Type B pancreatic cell (in vitro differentiated cells): ENCODE results near the gene FABP3. TPM values are rescaled to one million over a fixed set of nuclear protein-coding genes. Genes with fewer than 3 reads are reported as not detected.

Experiments
- DNase-seq: peaks from one replicate; pipeline ENCODE4 v3.0.0; 2021; ENCODE audit warnings: mixed read lengths; ENCODE audit not compliant: unreplicated experiment; ENCODE audit errors: extremely low spot score
- H3K27ac Mint-ChIP-seq: 2 replicates; pipeline ENCODE4 v1.8.0; 2021; ENCODE audit warnings: mild to moderate bottlenecking, mixed read lengths
- H3K27me3 Mint-ChIP-seq: 2 replicates; pipeline ENCODE4 v1.8.0; 2021; ENCODE audit warnings: mixed read lengths
- H3K36me3 Mint-ChIP-seq: 2 replicates; pipeline ENCODE4 v1.8.0; 2021; ENCODE audit warnings: mixed read lengths
- H3K4me1 Mint-ChIP-seq: one replicate; pipeline ENCODE4 v1.8.0; 2021; ENCODE audit warnings: mixed read lengths; ENCODE audit not compliant: unreplicated experiment
- H3K4me3 Mint-ChIP-seq: 2 replicates; pipeline ENCODE4 v1.8.0; 2021; ENCODE audit warnings: mild to moderate bottlenecking, mixed read lengths
- H3K9me3 Mint-ChIP-seq: 2 replicates; pipeline ENCODE4 v1.8.0; 2021; ENCODE audit warnings: mixed read lengths
- total RNA-seq: library from RNA; stranded (reverse); gene quantifications from 2 replicates; pipeline ENCODE4 v1.2.1, GENCODE V29; 2021; ENCODE audit warnings: low replicate concordance
- TF ChIP-seq, protein P1 (sequence below): fragments of 200-600 bp; sonication (generic); conservative IDR thresholded peaks from 2 replicates; pipeline ENCODE4 v1.5.0; 2021; ENCODE audit warnings: antibody characterized with exemption, mild to moderate bottlenecking

Gene FABP3
- total RNA-seq, 1 donor from 2014 or later, result 16.4 TPM

DNA sequence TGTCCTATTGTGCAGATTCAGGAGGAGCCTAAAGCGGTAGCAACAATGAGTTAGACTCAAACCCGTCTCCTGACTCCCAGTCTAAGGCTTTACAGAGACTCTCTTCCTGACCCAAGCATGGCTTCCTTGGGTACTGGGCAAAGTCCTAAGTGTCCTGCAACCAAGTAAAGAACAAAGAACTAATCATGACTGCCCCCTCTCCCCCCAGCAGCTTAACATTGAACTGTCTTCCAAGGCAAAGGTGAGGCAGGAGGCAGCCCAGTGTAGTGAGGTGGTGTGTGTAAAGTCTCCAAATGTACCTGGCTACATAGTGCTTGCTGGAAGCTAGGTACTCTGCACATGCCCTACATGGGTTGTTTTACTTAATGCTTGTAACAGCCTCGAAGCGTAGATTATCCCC lies 2.3 kb downstream of the FABP3 start:
- Mint-ChIP-seq H3K27me3 (peaks cover 4% of the 10 kb centered on the region), H3K4me1 (peaks cover 24% of the 10 kb centered on the region), H3K36me3 (peaks cover 3% of the 10 kb centered on the region), H3K4me3 (no peak overlapping the region), H3K27ac (peak overlapping the region; percentile 62), H3K9me3 (no peaks in the 10 kb centered on the region)
- DNase-seq, result no peak
- TF ChIP-seq, protein P1, sequence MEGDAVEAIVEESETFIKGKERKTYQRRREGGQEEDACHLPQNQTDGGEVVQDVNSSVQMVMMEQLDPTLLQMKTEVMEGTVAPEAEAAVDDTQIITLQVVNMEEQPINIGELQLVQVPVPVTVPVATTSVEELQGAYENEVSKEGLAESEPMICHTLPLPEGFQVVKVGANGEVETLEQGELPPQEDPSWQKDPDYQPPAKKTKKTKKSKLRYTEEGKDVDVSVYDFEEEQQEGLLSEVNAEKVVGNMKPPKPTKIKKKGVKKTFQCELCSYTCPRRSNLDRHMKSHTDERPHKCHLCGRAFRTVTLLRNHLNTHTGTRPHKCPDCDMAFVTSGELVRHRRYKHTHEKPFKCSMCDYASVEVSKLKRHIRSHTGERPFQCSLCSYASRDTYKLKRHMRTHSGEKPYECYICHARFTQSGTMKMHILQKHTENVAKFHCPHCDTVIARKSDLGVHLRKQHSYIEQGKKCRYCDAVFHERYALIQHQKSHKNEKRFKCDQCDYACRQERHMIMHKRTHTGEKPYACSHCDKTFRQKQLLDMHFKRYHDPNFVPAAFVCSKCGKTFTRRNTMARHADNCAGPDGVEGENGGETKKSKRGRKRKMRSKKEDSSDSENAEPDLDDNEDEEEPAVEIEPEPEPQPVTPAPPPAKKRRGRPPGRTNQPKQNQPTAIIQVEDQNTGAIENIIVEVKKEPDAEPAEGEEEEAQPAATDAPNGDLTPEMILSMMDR, result no peak

DNA sequence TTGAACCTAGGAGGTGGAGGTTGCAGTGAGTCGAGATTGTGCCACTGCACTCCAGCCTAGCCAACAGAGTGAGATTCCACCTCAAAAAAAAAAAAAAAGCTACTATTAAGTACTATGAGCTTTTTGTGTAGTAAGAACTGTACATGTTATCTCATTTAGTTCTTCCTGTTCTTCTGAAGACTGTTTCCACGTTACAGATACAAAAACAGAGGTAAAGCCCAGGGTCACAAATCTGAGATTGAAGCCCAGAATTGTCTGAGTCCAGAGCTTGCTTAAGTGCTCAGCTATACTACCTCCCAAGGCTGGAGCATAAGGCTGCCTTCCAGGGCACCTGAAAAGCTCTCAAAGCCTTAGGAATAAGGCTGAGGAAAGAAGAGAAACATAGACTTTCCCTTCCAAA lies 2.9 kb downstream of the FABP3 start:
- no peaks in the 10 kb centered on the region for H3K9me3 Mint-ChIP-seq
- H3K27me3 Mint-ChIP-seq, result peaks cover 4% of the 10 kb centered on the region
- peaks cover 24% of the 10 kb centered on the region for H3K4me1 Mint-ChIP-seq
- peaks cover 6% of the 10 kb centered on the region for H3K36me3 Mint-ChIP-seq
- no peak for DNase-seq
- H3K27ac Mint-ChIP-seq, result no peak overlapping the region
- TF ChIP-seq, protein P1, result no peak
- H3K4me3 Mint-ChIP-seq, result no peak overlapping the region

DNA sequence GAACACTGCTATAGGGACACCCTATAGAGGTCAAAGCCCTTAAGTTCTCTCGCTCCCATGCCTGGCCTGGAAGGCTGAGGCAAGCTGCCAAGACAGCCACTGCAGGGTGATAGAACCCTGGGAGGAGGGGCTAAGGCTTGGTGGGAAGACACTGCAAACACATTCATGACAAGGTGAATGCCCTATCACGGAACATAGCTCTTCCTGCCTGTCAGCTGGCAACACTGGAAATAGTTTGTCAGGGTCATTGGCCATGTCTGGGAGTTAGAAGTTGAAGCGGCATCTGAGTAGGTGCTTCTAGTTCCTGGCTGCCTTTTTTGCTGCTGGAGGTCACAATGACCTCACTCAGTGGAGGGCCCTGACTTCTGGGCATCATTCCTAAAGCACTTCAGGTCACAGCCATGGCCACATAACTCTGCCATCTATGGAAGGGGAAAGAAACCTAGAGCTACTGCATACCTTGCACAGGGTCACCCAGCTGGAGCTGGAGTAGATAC lies 4.2 kb downstream of the FABP3 start:
- no peak overlapping the region for H3K4me3 Mint-ChIP-seq
- TF ChIP-seq, protein P1, result no peak
- no peaks in the 10 kb centered on the region for H3K9me3 Mint-ChIP-seq
- peaks cover 8% of the 10 kb centered on the region for H3K36me3 Mint-ChIP-seq
- DNase-seq, result no peak
- no peak overlapping the region for H3K27ac Mint-ChIP-seq
- H3K27me3 Mint-ChIP-seq, result peaks cover 4% of the 10 kb centered on the region
- H3K4me1 Mint-ChIP-seq, result peaks cover 26% of the 10 kb centered on the region

DNA sequence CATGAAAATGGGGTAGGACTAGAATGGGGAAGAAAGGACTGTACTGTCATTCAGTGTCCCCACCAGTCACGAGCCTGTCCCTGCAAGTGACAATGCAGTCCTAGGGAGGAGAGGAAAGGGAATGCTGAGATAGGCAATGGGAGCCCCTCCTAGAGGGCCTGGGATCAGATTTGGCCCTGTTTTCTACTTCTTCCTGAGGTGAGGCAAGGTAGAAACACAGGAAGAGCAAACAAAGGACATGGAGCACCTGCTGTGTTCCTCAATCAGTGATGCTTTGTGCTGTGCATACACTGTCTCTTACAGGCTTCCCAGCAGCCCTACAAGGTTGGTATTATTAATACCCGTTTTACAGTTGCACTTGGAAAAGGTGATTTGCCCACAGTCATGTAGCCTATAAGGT lies 6.1 kb downstream of the FABP3 start:
- Mint-ChIP-seq H3K27me3 (no peaks in the 10 kb centered on the region), H3K36me3 (peaks cover 13% of the 10 kb centered on the region), H3K4me1 (peaks cover 10% of the 10 kb centered on the region), H3K27ac (no peak overlapping the region), H3K4me3 (no peak overlapping the region), H3K9me3 (no peaks in the 10 kb centered on the region)
- TF ChIP-seq, protein P1, result no peak
- no peak for DNase-seq

DNA sequence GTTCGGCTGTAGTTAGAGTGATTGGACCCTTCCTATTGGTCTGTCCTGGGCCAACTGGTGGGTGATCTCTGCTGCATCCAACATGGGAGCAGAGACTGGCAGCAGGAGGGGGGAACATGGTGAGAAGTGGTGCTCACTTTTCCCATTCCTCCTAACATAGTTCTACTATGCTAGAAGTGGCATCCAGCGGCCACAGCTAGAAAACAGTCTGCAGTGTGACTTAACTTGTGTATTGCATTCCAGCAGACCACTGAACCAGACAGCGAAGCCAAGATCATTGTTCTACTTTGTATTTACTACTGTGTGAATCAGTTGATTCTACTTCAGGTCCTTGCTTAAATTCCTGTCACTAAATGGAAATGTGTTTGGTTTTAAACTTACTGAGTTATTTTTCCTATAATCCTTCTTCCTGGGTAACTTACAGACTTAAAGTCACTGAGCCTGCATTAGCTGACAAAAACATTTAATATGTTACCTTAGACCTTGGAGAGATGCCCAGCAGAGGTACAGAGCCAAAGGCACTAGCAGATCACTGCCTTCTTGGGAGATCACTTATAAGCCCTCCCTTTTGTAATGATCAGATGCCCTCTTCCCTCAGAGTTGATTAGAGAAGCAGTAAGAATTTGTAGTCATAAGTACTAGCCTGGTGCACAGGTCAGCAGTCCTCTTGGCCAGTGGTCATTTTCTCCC lies 8.2 kb downstream of the FABP3 start:
- Mint-ChIP-seq H3K4me3 (no peak overlapping the region), H3K27me3 (no peaks in the 10 kb centered on the region)

More for the DNA sequence above, 8.2 kb downstream of the FABP3 start:
- DNase-seq, result no peak
- TF ChIP-seq, protein P1, result no peak
- Mint-ChIP-seq H3K9me3 (no peaks in the 10 kb centered on the region), H3K27ac (no peak overlapping the region), H3K4me1 (peaks cover 4% of the 10 kb centered on the region), H3K36me3 (peaks cover 13% of the 10 kb centered on the region)
